Measurements from ENCODE around the gene WWP2. TPM values are rescaled to one million over a fixed set of nuclear protein-coding genes. Genes with fewer than 3 reads are reported as not detected.

WWP2 gene
- total RNA-seq, 2 donors from 2014 or later = 45.4 to 62.3 TPM

GRCh38 chr16:69833357-69834282 lies 71.5 kb downstream of the WWP2 start:
- H3K36me3 Mint-ChIP-seq (ENCODE audit: insufficient read depth in 2 of 2) = no peaks in the 10 kb centered on the region
- peaks cover 5% of the 10 kb centered on the region for H3K4me1 Mint-ChIP-seq (ENCODE audit: low read depth)
- H3K27me3 Mint-ChIP-seq (ENCODE audit: low read depth) = no peaks in the 10 kb centered on the region
- no peak for ATAC-seq (replicated peaks in 1 of 2)
- DNase-seq = no peak
- H3K4me3 Mint-ChIP-seq = no peak overlapping the region
- no peak overlapping the region for H3K27ac Mint-ChIP-seq
- H3K9me3 Mint-ChIP-seq = no peaks in the 10 kb centered on the region

GRCh38 chr16:69834807-69835466 lies 72.8 kb downstream of the WWP2 start:
- no peak overlapping the region for H3K4me3 Mint-ChIP-seq
- H3K9me3 Mint-ChIP-seq = no peaks in the 10 kb centered on the region
- peaks cover 0 to 1% of the 10 kb centered on the region in 2 donors for H3K36me3 Mint-ChIP-seq (ENCODE audit: insufficient read depth in 2 of 2)
- no peaks in the 10 kb centered on the region for H3K27me3 Mint-ChIP-seq (ENCODE audit: low read depth)
- no peak overlapping the region for H3K27ac Mint-ChIP-seq
- H3K4me1 Mint-ChIP-seq (ENCODE audit: low read depth) = peaks cover 5% of the 10 kb centered on the region
- ATAC-seq (replicated peaks in 1 of 2) = no peak
- DNase-seq = no peak

GRCh38 chr16:69836257-69836656 lies 74.1 kb downstream of the WWP2 start:
- Mint-ChIP-seq H3K27me3 (ENCODE audit: low read depth) (no peaks in the 10 kb centered on the region), H3K9me3 (no peaks in the 10 kb centered on the region), H3K4me3 (no peak overlapping the region), H3K27ac (no peak overlapping the region), H3K36me3 (ENCODE audit: insufficient read depth in 2 of 2) (peaks cover 0 to 1% of the 10 kb centered on the region in 2 donors), H3K4me1 (ENCODE audit: low read depth) (peaks cover 5% of the 10 kb centered on the region)
- ATAC-seq (replicated peaks in 1 of 2) (no peak), DNase-seq (no peak)

GRCh38 chr16:69837380-69837779 lies 75.2 kb downstream of the WWP2 start:
- no peak for ATAC-seq (replicated peaks in 1 of 2)
- H3K27me3 Mint-ChIP-seq (ENCODE audit: low read depth) = no peaks in the 10 kb centered on the region
- H3K4me1 Mint-ChIP-seq (ENCODE audit: low read depth) = peaks cover 5% of the 10 kb centered on the region
- no peak overlapping the region for H3K27ac Mint-ChIP-seq
- H3K36me3 Mint-ChIP-seq (ENCODE audit: insufficient read depth in 2 of 2) = peaks cover 0 to 1% of the 10 kb centered on the region in 2 donors
- H3K9me3 Mint-ChIP-seq = no peaks in the 10 kb centered on the region
- DNase-seq = no peak
- H3K4me3 Mint-ChIP-seq = no peak overlapping the region

- DNase-seq (no peak), ATAC-seq (replicated peaks in 1 of 2) (no peak)
- H3K4me1 Mint-ChIP-seq (ENCODE audit: low read depth) = no peaks in the 10 kb centered on the region
- no peak overlapping the region for H3K4me3 Mint-ChIP-seq
- no peaks in the 10 kb centered on the region for H3K27me3 Mint-ChIP-seq (ENCODE audit: low read depth)
- no peaks in the 10 kb centered on the region for H3K9me3 Mint-ChIP-seq
- no peak overlapping the region for H3K27ac Mint-ChIP-seq
- H3K36me3 Mint-ChIP-seq (ENCODE audit: insufficient read depth in 2 of 2) = peaks cover 1 to 3% of the 10 kb centered on the region in 2 donors
Observed at GRCh38 chr16:69838489-69838888, 76.4 kb downstream of the WWP2 start.

GRCh38 chr16:69839240-69839688 lies 77.1 kb downstream of the WWP2 start:
- no peak overlapping the region for H3K4me3 Mint-ChIP-seq
- peaks cover 1 to 3% of the 10 kb centered on the region in 2 donors for H3K36me3 Mint-ChIP-seq (ENCODE audit: insufficient read depth in 2 of 2)
- H3K27ac Mint-ChIP-seq = no peak overlapping the region
- H3K9me3 Mint-ChIP-seq = no peaks in the 10 kb centered on the region
- no peaks in the 10 kb centered on the region for H3K4me1 Mint-ChIP-seq (ENCODE audit: low read depth)
- H3K27me3 Mint-ChIP-seq (ENCODE audit: low read depth) = no peaks in the 10 kb centered on the region
- DNase-seq (no peak), ATAC-seq (replicated peaks in 1 of 2) (no peak)

- no peaks in the 10 kb centered on the region for H3K4me1 Mint-ChIP-seq (ENCODE audit: low read depth)
- H3K27ac Mint-ChIP-seq = no peak overlapping the region
- no peak for DNase-seq
- H3K4me3 Mint-ChIP-seq = no peak overlapping the region
- no peaks in the 10 kb centered on the region for H3K9me3 Mint-ChIP-seq
- no peak for ATAC-seq (replicated peaks in 1 of 2)
- no peaks in the 10 kb centered on the region for H3K27me3 Mint-ChIP-seq (ENCODE audit: low read depth)
- H3K36me3 Mint-ChIP-seq (ENCODE audit: insufficient read depth in 2 of 2) = peaks cover 1 to 3% of the 10 kb centered on the region in 2 donors
Observed at GRCh38 chr16:69839798-69840409, 77.8 kb downstream of the WWP2 start.

GRCh38 chr16:69840975-69841374 lies 78.8 kb downstream of the WWP2 start:
- peaks cover 1 to 3% of the 10 kb centered on the region in 2 donors for H3K36me3 Mint-ChIP-seq (ENCODE audit: insufficient read depth in 2 of 2)
- H3K9me3 Mint-ChIP-seq = no peaks in the 10 kb centered on the region
- no peak overlapping the region for H3K4me3 Mint-ChIP-seq
- DNase-seq (no peak), ATAC-seq (replicated peaks in 1 of 2) (no peak)
- H3K27me3 Mint-ChIP-seq (ENCODE audit: low read depth) = no peaks in the 10 kb centered on the region
- H3K4me1 Mint-ChIP-seq (ENCODE audit: low read depth) = no peaks in the 10 kb centered on the region
- no peak overlapping the region for H3K27ac Mint-ChIP-seq

- no peaks in the 10 kb centered on the region for H3K9me3 Mint-ChIP-seq
Observed at GRCh38 chr16:69844441-69844840, 82.3 kb downstream of the WWP2 start.

GRCh38 chr16:69845181-69845580 lies 83.0 kb downstream of the WWP2 start:
- Mint-ChIP-seq H3K4me1 (ENCODE audit: low read depth) (no peaks in the 10 kb centered on the region), H3K9me3 (no peaks in the 10 kb centered on the region), H3K36me3 (ENCODE audit: insufficient read depth in 2 of 2) (peaks cover 0 to 3% of the 10 kb centered on the region in 2 donors), H3K27ac (no peak overlapping the region), H3K27me3 (ENCODE audit: low read depth) (no peaks in the 10 kb centered on the region), H3K4me3 (no peak overlapping the region)
- DNase-seq = no peak
- no peak for ATAC-seq (replicated peaks in 1 of 2)

More at GRCh38 chr16:69844441-69844840, 82.3 kb downstream of the WWP2 start:
- DNase-seq (no peak), ATAC-seq (replicated peaks in 1 of 2) (no peak)
- Mint-ChIP-seq H3K27me3 (ENCODE audit: low read depth) (no peaks in the 10 kb centered on the region), H3K27ac (no peak overlapping the region), H3K4me1 (ENCODE audit: low read depth) (no peaks in the 10 kb centered on the region), H3K36me3 (ENCODE audit: insufficient read depth in 2 of 2) (peaks cover 1 to 3% of the 10 kb centered on the region in 2 donors), H3K4me3 (no peak overlapping the region)

GRCh38 chr16:69847643-69848042 lies 85.5 kb downstream of the WWP2 start:
- no peaks in the 10 kb centered on the region for H3K4me1 Mint-ChIP-seq (ENCODE audit: low read depth)
- H3K9me3 Mint-ChIP-seq = no peaks in the 10 kb centered on the region
- H3K4me3 Mint-ChIP-seq = no peak overlapping the region
- DNase-seq = no peak
- no peaks in the 10 kb centered on the region for H3K27me3 Mint-ChIP-seq (ENCODE audit: low read depth)
- H3K27ac Mint-ChIP-seq = no peak overlapping the region
- ATAC-seq (replicated peaks in 1 of 2) = no peak
- peaks cover 0 to 3% of the 10 kb centered on the region in 2 donors for H3K36me3 Mint-ChIP-seq (ENCODE audit: insufficient read depth in 2 of 2)

- no peaks in the 10 kb centered on the region for H3K36me3 Mint-ChIP-seq (ENCODE audit: insufficient read depth in 2 of 2)
- no peak overlapping the region for H3K4me3 Mint-ChIP-seq
- no peak for ATAC-seq (replicated peaks in 1 of 2)
Observed at GRCh38 chr16:69848637-69849545, 86.8 kb downstream of the WWP2 start.

More at GRCh38 chr16:69848637-69849545, 86.8 kb downstream of the WWP2 start:
- no peak for DNase-seq
- no peaks in the 10 kb centered on the region for H3K27me3 Mint-ChIP-seq (ENCODE audit: low read depth)
- H3K27ac Mint-ChIP-seq = no peak overlapping the region
- no peaks in the 10 kb centered on the region for H3K9me3 Mint-ChIP-seq
- no peaks in the 10 kb centered on the region for H3K4me1 Mint-ChIP-seq (ENCODE audit: low read depth)
